Testis (tissue), 3 donors: ENCODE data around the gene FARP1. TPM values are rescaled to one million over a fixed set of nuclear protein-coding genes. Genes with fewer than 3 reads are reported as not detected.

Source experiments
- DNase-seq: peaks from one replicate; pipeline ENCODE4 v3.0.0-alpha.2; 2019
- H3K27ac ChIP-seq, 2 donors: fragments of 200-600 bp; sonication (generic); one replicate each; pipeline ENCODE4 v1.5.1; 2019
- H3K27me3 ChIP-seq: fragments of 200-600 bp; sonication (generic); one replicate; pipeline ENCODE4 v1.5.1; 2019
- H3K36me3 ChIP-seq: fragments of 200-600 bp; sonication (generic); one replicate; pipeline ENCODE4 v1.5.1; 2017; ENCODE audit warnings: low read depth; ENCODE audit errors: missing control alignments
- H3K4me1 ChIP-seq: fragments of 200-600 bp; sonication (generic); one replicate; pipeline ENCODE4 v1.5.1; 2019
- H3K4me3 ChIP-seq, 2 donors: fragments of 200-600 bp; sonication (generic); one replicate each; pipeline ENCODE4 v1.5.1; 2017 to 2019
- H3K9me3 ChIP-seq: fragments of 200-600 bp; sonication (generic); one replicate; pipeline ENCODE4 v1.5.1; 2017
- POLR2A ChIP-seq: fragments of 450-650 bp; IDR thresholded peaks from one replicate; pipeline ENCODE4 v1.6.1; 2017; ENCODE audit warnings: antibody characterized with exemption, mild to moderate bottlenecking, moderate library complexity
- WGBS, 2 donors: methylation state at CpG; one replicate each; pipeline ENCODE4 v1.1.5; 2018; 5-methylcytosine and 5-hydroxymethylcytosine counted together
- intact Hi-C: fragments of 100-400 bp; cut with DNase I; formaldehyde crosslinking; loops from one replicate; pipeline ENCODE4 v1.15.1; 2023; ENCODE audit warnings: low total_unique reads
- polyA plus RNA-seq: library from polyadenylated mRNA; stranded (reverse); fragments of 350-450 nt; fragmentation: Illumina TruSeq; extraction: RNeasy Lipid Tissue Mini Kit (QIAGEN cat#74804); gene quantifications from one replicate; pipeline ENCODE4 v1.2.3, GENCODE V29; 2014; ENCODE audit warnings: low read depth, low replicate concordance; ENCODE audit not compliant: insufficient read depth
- total RNA-seq, 2 donors: library from RNA; depleted of rRNA; stranded (reverse); fragments of >200 nt; gene quantifications; one replicate each; pipeline ENCODE4 v1.2.3, GENCODE V29; 2016
- TF ChIP-seq, protein P1 (sequence below), 3 experiments: fragments of 450-650 bp in 2 of 3; fragments of 200-600 bp in 1 of 3; sonication (generic) in 1 of 3; IDR thresholded peaks; one replicate each; pipeline ENCODE4 v1.5.1; 2016 to 2019; ENCODE audit warnings: antibody characterized with exemption in 3 of 3, mild to moderate bottlenecking in 2 of 3, moderate library complexity in 1 of 3

The FARP1 gene
- total and polyA plus RNA-seq, 3 donors from 2014 or later: 54.0 to 130 (median 69.1) TPM

DNA sequence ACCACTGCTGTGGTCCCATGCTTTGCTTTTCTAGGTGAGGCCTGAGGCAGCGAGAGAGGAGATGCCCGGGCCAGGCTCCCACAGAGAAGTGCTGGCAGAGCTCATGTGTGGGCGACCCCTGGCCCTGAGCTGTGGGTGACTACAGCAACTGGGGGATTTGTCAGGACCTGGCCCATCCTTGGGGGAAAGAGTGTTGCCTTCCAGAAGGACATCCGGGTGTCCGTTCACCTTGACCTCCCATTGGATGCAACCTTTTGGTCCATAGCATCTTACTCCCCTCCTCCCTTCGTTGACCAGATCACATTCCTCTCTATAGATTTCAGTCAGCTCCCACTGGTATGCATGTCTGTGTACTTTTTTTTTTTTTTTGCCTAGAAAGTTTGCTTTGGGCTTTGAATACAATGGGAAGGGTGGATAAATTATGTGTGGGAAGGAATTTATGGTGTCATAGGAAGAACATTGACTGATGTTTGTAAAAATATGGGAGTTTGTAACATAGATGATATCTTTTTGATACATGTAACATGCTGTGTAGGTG is 118.3 kb downstream of the FARP1 start:
- WGBS, 2 donors: 76 to 82% methylated on average over 4 to 6 of the region's 6 CpGs
- no peak overlapping the region for H3K4me3 ChIP-seq
- TF ChIP-seq, protein P1, sequence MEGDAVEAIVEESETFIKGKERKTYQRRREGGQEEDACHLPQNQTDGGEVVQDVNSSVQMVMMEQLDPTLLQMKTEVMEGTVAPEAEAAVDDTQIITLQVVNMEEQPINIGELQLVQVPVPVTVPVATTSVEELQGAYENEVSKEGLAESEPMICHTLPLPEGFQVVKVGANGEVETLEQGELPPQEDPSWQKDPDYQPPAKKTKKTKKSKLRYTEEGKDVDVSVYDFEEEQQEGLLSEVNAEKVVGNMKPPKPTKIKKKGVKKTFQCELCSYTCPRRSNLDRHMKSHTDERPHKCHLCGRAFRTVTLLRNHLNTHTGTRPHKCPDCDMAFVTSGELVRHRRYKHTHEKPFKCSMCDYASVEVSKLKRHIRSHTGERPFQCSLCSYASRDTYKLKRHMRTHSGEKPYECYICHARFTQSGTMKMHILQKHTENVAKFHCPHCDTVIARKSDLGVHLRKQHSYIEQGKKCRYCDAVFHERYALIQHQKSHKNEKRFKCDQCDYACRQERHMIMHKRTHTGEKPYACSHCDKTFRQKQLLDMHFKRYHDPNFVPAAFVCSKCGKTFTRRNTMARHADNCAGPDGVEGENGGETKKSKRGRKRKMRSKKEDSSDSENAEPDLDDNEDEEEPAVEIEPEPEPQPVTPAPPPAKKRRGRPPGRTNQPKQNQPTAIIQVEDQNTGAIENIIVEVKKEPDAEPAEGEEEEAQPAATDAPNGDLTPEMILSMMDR (IDR thresholded peaks at IDR 0.05): no peak
- DNase-seq: no peak
- H3K27ac ChIP-seq: no peak overlapping the region
- H3K4me1 ChIP-seq: peaks cover under 1% of the 10 kb centered on the region
- H3K27me3 ChIP-seq: no peaks in the 10 kb centered on the region
- intact Hi-C loops: no loop called here
- no peaks in the 10 kb centered on the region for H3K9me3 ChIP-seq
- no peaks in the 10 kb centered on the region for H3K36me3 ChIP-seq

DNA sequence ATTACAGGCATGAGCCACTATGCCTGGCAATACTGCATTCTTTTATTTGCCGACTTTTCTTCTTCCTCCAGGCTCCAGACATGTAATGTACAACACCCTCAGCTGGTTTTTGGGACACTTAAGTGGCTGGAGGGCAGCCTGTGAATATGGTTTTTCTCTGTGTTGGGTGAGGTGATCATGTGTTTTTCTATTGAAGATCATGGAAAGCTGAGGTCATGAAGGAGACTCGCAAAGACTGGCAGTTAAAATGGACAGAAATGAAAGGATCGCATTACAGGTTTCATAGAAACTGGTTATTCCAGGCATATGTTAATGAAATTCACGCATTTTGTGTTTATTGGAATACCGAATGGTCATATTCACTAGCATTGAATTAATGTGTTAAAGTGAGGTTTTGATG is 119.4 kb downstream of the FARP1 start:
- no peak for TF ChIP-seq POLR2A
- TF ChIP-seq, protein P1 (IDR thresholded peaks at IDR 0.05): no peak
- Histone ChIP-seq H3K9me3 (no peaks in the 10 kb centered on the region), H3K4me3 (no peak overlapping the region), H3K36me3 (no peaks in the 10 kb centered on the region), H3K27ac (no peak overlapping the region), H3K4me1 (peaks cover 7% of the 10 kb centered on the region), H3K27me3 (no peaks in the 10 kb centered on the region)
- 92 to 98% methylated on average over 5 of the region's 5 CpGs for WGBS, 2 donors
- intact Hi-C loops: no loop called here
- DNase-seq: no peak

DNA sequence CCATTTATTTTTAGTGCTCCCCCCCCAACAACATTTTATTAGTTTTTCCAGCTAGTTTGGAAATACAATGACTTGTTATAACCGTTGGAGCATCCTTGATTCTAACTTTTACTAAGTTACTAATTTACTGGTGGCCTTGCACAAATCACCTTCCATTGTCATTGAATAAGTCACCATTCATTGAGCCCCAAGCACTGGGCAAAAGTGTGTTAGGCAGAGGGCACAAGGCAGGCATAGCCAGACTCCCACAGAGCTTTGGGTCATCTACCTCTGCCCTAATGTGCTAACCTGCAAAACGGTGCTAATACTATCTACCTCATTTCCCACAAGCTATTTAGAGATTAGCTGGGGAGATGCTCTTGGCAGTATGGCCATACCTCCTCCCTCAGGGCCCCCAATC is 120.9 kb downstream of the FARP1 start:
- H3K4me3 ChIP-seq: no peak overlapping the region
- intact Hi-C loops: no loop called here
- no peaks in the 10 kb centered on the region for H3K36me3 ChIP-seq
- TF ChIP-seq, protein P1 (IDR thresholded peaks at IDR 0.05): no peak
- TF ChIP-seq POLR2A: no peak
- 59 to 72% methylated on average over 2 of the region's 2 CpGs for WGBS, 2 donors
- DNase-seq: no peak
- no peaks in the 10 kb centered on the region for H3K27me3 ChIP-seq
- H3K27ac ChIP-seq: no peak overlapping the region
- no peaks in the 10 kb centered on the region for H3K9me3 ChIP-seq
- peaks cover 14% of the 10 kb centered on the region for H3K4me1 ChIP-seq

DNA sequence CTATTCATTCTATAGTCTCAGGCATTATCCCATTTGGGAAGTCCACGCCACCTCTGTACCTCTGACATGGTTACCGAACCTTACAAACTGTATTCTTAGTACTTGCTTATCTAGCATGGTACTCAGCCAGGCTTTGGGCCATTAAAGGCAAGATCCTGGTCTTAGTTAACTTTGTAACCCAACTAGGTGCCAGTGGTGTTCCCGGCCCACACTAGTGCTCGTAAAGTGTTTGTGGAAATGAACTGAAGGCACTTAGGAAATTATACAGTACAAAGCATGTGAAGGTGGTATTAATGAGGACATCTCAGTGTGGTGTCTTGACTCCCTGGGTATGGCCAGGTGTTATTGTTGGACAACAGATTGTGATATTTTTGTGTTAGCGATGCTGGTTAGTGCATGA is 122.0 kb downstream of the FARP1 start:
- no peaks in the 10 kb centered on the region for H3K36me3 ChIP-seq
- H3K27ac ChIP-seq: no peak overlapping the region
- intact Hi-C loops: no loop called here
- TF ChIP-seq, protein P1 (IDR thresholded peaks at IDR 0.05): no peak
- TF ChIP-seq POLR2A: no peak
- H3K9me3 ChIP-seq: no peaks in the 10 kb centered on the region
- peaks cover 14% of the 10 kb centered on the region for H3K4me1 ChIP-seq
- no peak for DNase-seq
- WGBS, 2 donors: 93 to 97% methylated on average over 5 of the region's 5 CpGs
- H3K4me3 ChIP-seq: no peak overlapping the region
- no peaks in the 10 kb centered on the region for H3K27me3 ChIP-seq
